PC-9 (cell line): Measurements from ENCODE around the gene RAB42.

Experiments
- CTCF ChIP-seq: fragments of 200-600 bp; sonication (generic); conservative IDR thresholded peaks from 2 replicates; pipeline ENCODE4 v1.6.1; 2017; ENCODE audit warnings: mixed run types, antibody characterized with exemption, mild to moderate bottlenecking, moderate library complexity
- EZH2 ChIP-seq: fragments of 200-600 bp; sonication (generic); IDR thresholded peaks from 2 replicates; pipeline ENCODE4 v1.8.0; 2017; ENCODE audit warnings: antibody characterized with exemption, low read depth

GRCh38 chr1:28604962-28605361 is 12.9 kb downstream of the RAB42 start:
- TF ChIP-seq EZH2 (no peak), CTCF (no peak)
